Vagina (tissue), 2 donors: ENCODE measurements around the gene ABCG2. TPM values are rescaled to one million over a fixed set of nuclear protein-coding genes. Genes with fewer than 3 reads are reported as not detected.
"Not testable (repeated sequence)": the region's sequence is repeated elsewhere in the genome, so short reads cannot be mapped to it uniquely, and the experiment has no call there.

Source experiments
- DNase-seq, 2 donors: peaks; one replicate each; pipeline ENCODE4 v3.0.0-alpha.2; 2017; ENCODE audit errors: extremely low spot score in 2 of 2
- H3K27ac ChIP-seq: fragments of 200-600 bp; sonication (generic); one replicate; pipeline ENCODE4 v1.5.1; 2019
- H3K27me3 ChIP-seq: fragments of 200-600 bp; sonication (generic); one replicate; pipeline ENCODE4 v1.5.1; 2019
- H3K36me3 ChIP-seq, 2 donors: fragments of 200-600 bp; sonication (generic); one replicate each; pipeline ENCODE4 v1.5.1; 2017 to 2019
- H3K4me1 ChIP-seq: fragments of 200-600 bp; sonication (generic); one replicate; pipeline ENCODE4 v1.5.1; 2019
- H3K4me3 ChIP-seq, 2 donors: fragments of 200-600 bp; sonication (generic); 1 replicate in 1 of 2; 2 replicates in 1 of 2; pipeline ENCODE4 v1.5.1; 2016 to 2019
- H3K9me3 ChIP-seq: fragments of 200-600 bp; sonication (generic); one replicate; pipeline ENCODE4 v1.5.1; 2019
- POLR2A ChIP-seq, 2 donors: fragments of 450-650 bp; IDR thresholded peaks; one replicate each; pipeline ENCODE4 v1.6.1; 2017; ENCODE audit warnings: antibody characterized with exemption in 2 of 2, mild to moderate bottlenecking in 2 of 2, moderate library complexity in 2 of 2
- POLR2AphosphoS5 ChIP-seq, 2 donors: sonication (generic); formaldehyde crosslinking; IDR thresholded peaks; one replicate each; pipeline ENCODE4 v1.9.0; 2017; ENCODE audit warnings: antibody characterized with exemption in 2 of 2, mild to moderate bottlenecking in 2 of 2, low read depth in 1 of 2; ENCODE audit not compliant: insufficient read depth in 1 of 2
- intact Hi-C: fragments of 100-400 bp; cut with DNase I; formaldehyde crosslinking; loops from one replicate; pipeline ENCODE4 v1.15.1; 2023
- total RNA-seq: library from RNA; depleted of rRNA; stranded (reverse); fragments of >200 nt; gene quantifications from one replicate; pipeline ENCODE4 v1.2.3, GENCODE V29; 2016
- TF ChIP-seq, protein P1 (sequence below), 3 experiments: fragments of 450-650 bp in 2 of 3; fragments of 200-600 bp in 1 of 3; sonication (generic) in 1 of 3; IDR thresholded peaks; one replicate each; pipeline ENCODE4 v1.5.1; 2017 to 2019; ENCODE audit warnings: antibody characterized with exemption in 3 of 3, mild to moderate bottlenecking in 2 of 3, moderate library complexity in 2 of 3

ABCG2 gene
- total RNA-seq, 1 donor from 2014 or later, result 7.4 TPM

DNA sequence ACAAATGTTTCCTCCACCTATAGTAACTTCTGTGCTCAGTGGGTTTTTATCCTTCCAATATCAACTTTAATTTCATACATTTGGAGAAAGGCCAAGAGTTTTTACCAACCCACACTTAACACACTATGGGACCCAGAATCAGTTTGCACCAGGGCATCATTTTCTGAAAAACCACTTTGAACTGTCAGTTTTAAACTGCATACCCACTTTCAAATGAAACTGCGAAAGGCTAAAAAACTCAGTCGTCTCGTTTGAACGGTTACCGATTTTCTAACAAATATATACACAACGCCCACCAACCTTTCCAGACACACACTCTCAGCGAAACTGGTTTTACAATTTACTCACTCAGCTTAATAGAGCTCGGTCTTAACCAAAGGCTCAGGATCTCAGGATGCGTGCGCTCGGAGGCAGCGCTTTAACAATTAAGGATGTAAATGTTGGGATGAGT is 376 bp downstream of the ABCG2 start:
- peak overlapping the region; percentile 55 to 63 for H3K4me3 ChIP-seq
- peaks cover 17% of the 10 kb centered on the region for H3K4me1 ChIP-seq
- no peak for DNase-seq
- intact Hi-C loops, result no loop called here
- no peaks in the 10 kb centered on the region for H3K27me3 ChIP-seq
- no peaks in the 10 kb centered on the region for H3K36me3 ChIP-seq
- peak overlapping the region; percentile 37 for H3K27ac ChIP-seq
- no peak for TF ChIP-seq POLR2AphosphoS5 (IDR thresholded peaks at IDR 0.05; ENCODE audit: insufficient read depth in 1 of 2, low read depth in 1 of 2)
- TF ChIP-seq, protein P1, sequence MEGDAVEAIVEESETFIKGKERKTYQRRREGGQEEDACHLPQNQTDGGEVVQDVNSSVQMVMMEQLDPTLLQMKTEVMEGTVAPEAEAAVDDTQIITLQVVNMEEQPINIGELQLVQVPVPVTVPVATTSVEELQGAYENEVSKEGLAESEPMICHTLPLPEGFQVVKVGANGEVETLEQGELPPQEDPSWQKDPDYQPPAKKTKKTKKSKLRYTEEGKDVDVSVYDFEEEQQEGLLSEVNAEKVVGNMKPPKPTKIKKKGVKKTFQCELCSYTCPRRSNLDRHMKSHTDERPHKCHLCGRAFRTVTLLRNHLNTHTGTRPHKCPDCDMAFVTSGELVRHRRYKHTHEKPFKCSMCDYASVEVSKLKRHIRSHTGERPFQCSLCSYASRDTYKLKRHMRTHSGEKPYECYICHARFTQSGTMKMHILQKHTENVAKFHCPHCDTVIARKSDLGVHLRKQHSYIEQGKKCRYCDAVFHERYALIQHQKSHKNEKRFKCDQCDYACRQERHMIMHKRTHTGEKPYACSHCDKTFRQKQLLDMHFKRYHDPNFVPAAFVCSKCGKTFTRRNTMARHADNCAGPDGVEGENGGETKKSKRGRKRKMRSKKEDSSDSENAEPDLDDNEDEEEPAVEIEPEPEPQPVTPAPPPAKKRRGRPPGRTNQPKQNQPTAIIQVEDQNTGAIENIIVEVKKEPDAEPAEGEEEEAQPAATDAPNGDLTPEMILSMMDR (IDR thresholded peaks at IDR 0.05), result no peak
- no peaks in the 10 kb centered on the region for H3K9me3 ChIP-seq

- H3K4me1 ChIP-seq, intact Hi-C loops, H3K27me3 ChIP-seq, H3K27ac ChIP-seq, H3K9me3 ChIP-seq, DNase-seq, H3K36me3 ChIP-seq, H3K4me3 ChIP-seq: not testable (repeated sequence)
Measured at GRCh38 chr4:88152331-88152730, 6.1 kb downstream of the ABCG2 start.

DNA sequence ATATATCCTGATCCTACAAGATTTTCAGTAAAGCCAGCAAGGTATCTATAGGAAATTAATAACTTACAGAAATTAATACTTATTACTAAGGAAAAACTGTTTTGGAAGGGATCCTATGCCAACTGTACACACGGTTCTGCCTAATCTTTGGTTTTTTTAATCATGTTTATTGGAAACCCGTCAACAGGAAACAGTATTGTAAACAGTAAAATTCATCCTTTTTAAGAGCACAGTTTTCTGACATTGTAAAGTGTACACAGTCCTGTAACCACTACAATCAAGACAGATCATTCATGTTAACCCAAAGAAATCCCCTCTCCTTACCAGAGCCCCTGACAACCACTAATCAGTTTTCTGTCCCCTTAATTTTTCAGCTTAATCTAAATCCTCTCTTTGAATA is 9.9 kb downstream of the ABCG2 start:
- Histone ChIP-seq H3K36me3 (no peaks in the 10 kb centered on the region), H3K9me3 (no peaks in the 10 kb centered on the region), H3K27me3 (no peaks in the 10 kb centered on the region), H3K27ac (no peak overlapping the region), H3K4me1 (no peaks in the 10 kb centered on the region), H3K4me3 (no peak overlapping the region)
- intact Hi-C loops, result no loop called here
- no peak for DNase-seq
- TF ChIP-seq POLR2AphosphoS5 (IDR thresholded peaks at IDR 0.05; ENCODE audit: insufficient read depth in 1 of 2, low read depth in 1 of 2) (no peak), POLR2A (IDR thresholded peaks at IDR 0.05) (no peak)
- TF ChIP-seq, protein P1 (IDR thresholded peaks at IDR 0.05), result no peak

DNA sequence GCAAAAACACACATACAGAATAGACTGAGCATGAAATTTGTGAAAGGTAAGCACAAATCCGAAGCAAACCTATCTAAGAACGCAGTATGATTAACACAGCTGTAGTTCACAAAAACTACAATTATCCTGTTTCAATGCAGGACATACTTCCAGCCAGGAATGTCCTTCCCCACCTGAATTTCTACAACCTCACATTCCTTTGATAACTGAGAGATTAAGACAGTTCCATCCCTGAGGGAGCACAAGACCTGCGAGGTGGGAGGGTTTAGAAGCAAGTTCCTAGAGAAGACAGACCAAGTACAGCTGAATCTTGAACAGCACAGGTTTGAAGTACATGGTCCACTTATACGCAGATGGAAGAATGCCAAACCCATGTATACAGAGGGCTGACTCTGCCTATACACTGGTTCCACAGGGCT is 10.6 kb downstream of the ABCG2 start:
- H3K4me3 ChIP-seq, result no peak overlapping the region
- no peaks in the 10 kb centered on the region for H3K36me3 ChIP-seq
- H3K27ac ChIP-seq, result no peak overlapping the region
- intact Hi-C loops, result no loop called here
- no peaks in the 10 kb centered on the region for H3K4me1 ChIP-seq
- no peak for TF ChIP-seq POLR2AphosphoS5 (IDR thresholded peaks at IDR 0.05; ENCODE audit: insufficient read depth in 1 of 2, low read depth in 1 of 2)
- TF ChIP-seq, protein P1 (IDR thresholded peaks at IDR 0.05), result no peak
- no peak for TF ChIP-seq POLR2A (IDR thresholded peaks at IDR 0.05)
- H3K9me3 ChIP-seq, result no peaks in the 10 kb centered on the region
- no peak for DNase-seq
- no peaks in the 10 kb centered on the region for H3K27me3 ChIP-seq

- Histone ChIP-seq H3K27ac (no peak overlapping the region), H3K27me3 (no peaks in the 10 kb centered on the region), H3K4me1 (no peaks in the 10 kb centered on the region), H3K36me3 (no peaks in the 10 kb centered on the region), H3K4me3 (no peak overlapping the region), H3K9me3 (no peaks in the 10 kb centered on the region)
- DNase-seq, result no peak
- no peak for TF ChIP-seq POLR2AphosphoS5 (IDR thresholded peaks at IDR 0.05; ENCODE audit: insufficient read depth in 1 of 2, low read depth in 1 of 2)
- no peak for TF ChIP-seq POLR2A (IDR thresholded peaks at IDR 0.05)
- TF ChIP-seq, protein P1 (IDR thresholded peaks at IDR 0.05), result no peak
- intact Hi-C loops, result no loop called here
Measured at GRCh38 chr4:88146891-88147290, 11.5 kb downstream of the ABCG2 start.

DNA sequence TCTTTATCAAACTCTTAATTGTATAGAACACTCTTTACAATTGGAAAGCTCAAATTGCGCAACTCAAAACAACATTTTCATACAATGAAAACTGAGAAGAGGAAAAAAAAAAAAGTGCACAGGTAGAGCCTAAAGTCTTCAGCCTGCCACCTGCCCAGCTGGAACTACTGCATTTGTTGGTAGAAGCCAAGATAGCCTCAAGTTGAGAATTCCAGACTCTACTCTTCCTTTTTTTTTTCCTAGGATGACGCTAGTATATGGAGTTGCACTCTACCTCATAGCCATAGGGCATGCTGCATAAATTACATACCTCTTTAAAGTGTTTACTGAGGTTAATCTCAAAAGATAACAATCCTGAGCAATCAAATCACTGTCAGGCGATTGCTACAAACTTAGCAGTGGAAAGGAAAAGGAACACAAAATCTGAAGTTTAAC is 13.6 kb downstream of the ABCG2 start:
- intact Hi-C loops, result no loop called here
- no peaks in the 10 kb centered on the region for H3K4me1 ChIP-seq
- H3K4me3 ChIP-seq, result no peak overlapping the region
- H3K36me3 ChIP-seq, result no peaks in the 10 kb centered on the region
- DNase-seq, result no peak
- no peaks in the 10 kb centered on the region for H3K9me3 ChIP-seq
- TF ChIP-seq POLR2AphosphoS5 (IDR thresholded peaks at IDR 0.05; ENCODE audit: insufficient read depth in 1 of 2, low read depth in 1 of 2) (no peak), POLR2A (IDR thresholded peaks at IDR 0.05) (no peak)
- TF ChIP-seq, protein P1 (IDR thresholded peaks at IDR 0.05), result no peak
- no peaks in the 10 kb centered on the region for H3K27me3 ChIP-seq
- H3K27ac ChIP-seq, result no peak overlapping the region
